ENCODE data around the gene COX8C. TPM values are rescaled to one million over a fixed set of nuclear protein-coding genes. Genes with fewer than 3 reads are reported as not detected.

Gene COX8C
- total and polyA plus RNA-seq, 10 of the 15 experiments (the other 5 are each of a cell fraction or from before 2014, with no cell fraction given): 0.15 to 0.20 TPM; not detected in 8

DNA sequence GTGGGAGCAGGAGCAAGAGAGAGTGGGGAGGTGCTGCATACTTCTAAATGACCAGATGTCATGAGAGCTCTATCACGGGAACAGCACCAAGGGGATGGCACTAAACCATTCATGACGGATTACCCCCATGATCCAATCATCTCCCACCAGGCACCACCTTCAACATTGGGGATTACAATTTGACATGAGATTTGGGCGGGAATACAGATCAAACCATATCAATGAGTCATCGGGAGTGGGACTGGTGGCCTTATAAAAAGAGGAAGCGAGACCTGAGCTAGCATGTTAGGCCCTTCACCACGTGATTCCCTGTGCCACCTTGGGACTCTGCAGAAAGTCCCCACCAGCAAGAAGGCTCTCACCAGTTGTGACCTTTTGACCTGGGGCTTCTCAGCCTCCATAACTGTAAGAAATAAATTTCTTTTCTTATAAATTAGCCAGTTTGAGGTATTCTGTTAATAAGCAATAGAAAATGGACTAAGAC, 28.7 kb downstream of the COX8C start:
- intact Hi-C loops (cut with micrococcal nuclease; ENCODE audit: unreplicated experiment) (loop anchor here (1.0 to 5.0 kb wide), 2 partner anchors 42 to 157 kb away; partner anchors contain the start of gene BTBD7), in situ Hi-C loops (cut with MboI) (no loop called here)
- Histone ChIP-seq H4K20me1 (ENCODE audit: control insufficient read depth, insufficient read depth) (no peaks in the 10 kb centered on the region), H3K9ac (ENCODE audit: control insufficient read depth, insufficient read depth, low read length) (no peak overlapping the region), H3K27me3 (replicated peaks in 1 of 2; ENCODE audit: control insufficient read depth in 2 of 2, insufficient read depth in 2 of 2, low read length in 1 of 2) (no peaks in the 10 kb centered on the region), H3K4me2 (ENCODE audit: control insufficient read depth, insufficient read depth) (no peak overlapping the region), H3K79me2 (ENCODE audit: control insufficient read depth, insufficient read depth, low read length) (no peaks in the 10 kb centered on the region), H2AFZ (ENCODE audit: control insufficient read depth, low read depth, low read length) (peak overlapping the region; percentile 74), H3K36me3 (ENCODE audit: control insufficient read depth in 2 of 2, insufficient read depth in 2 of 2, low read length in 1 of 2) (no peaks in the 10 kb centered on the region), H3K27ac (ENCODE audit: control insufficient read depth, insufficient read depth) (peak overlapping the region; percentile 79), H3K4me1 (ENCODE audit: control insufficient read depth, insufficient read depth, low read length) (peaks cover 18% of the 10 kb centered on the region), H3K9me3 (replicated peaks; ENCODE audit: control insufficient read depth, insufficient read depth, low read length) (peaks cover 10% of the 10 kb centered on the region), H3K4me3 (no peak overlapping the region)
- POLR2A ChIA-PET: interaction anchor here (0.6 to 1.4 kb wide), 4 partner anchors 10 to 191 kb away, joined by 3 to 5 read pairs (median 3); partner anchors contain the start of genes LYSET and MOAP1
- RAD21 ChIA-PET (ENCODE audit: unreplicated experiment): interaction anchor here (0.9 to 1.7 kb wide), 3 partner anchors 23 to 171 kb away, joined by 3 to 6 read pairs (median 3); no protein-coding TSS in a partner anchor
- FAIRE-seq: peak; percentile 74
- SMC1A ChIA-PET (ENCODE audit: uncharacterized antibody, unreplicated experiment): interaction anchor here (1.0 to 2.0 kb wide), 7 partner anchors 9 to 170 kb away, joined by 3 to 10 read pairs (median 5); no protein-coding TSS in a partner anchor
- 0% methylated on average over 6 of the region's 6 CpGs for WGBS (ENCODE audit: insufficient coverage, insufficient replicate concordance, low lambda C conversion rate, missing lambda C conversion rate)
- ATAC-seq: peak; percentile 99
- DNase-seq (ENCODE audit: low read depth, low spot score): peak; percentile 86
- BruUV-seq (replicated peaks): no TSS peak
- CTCF ChIA-PET: interaction anchor here (0.9 to 2.0 kb wide), 4 partner anchors 9 to 173 kb away, joined by 3 to 7 read pairs (median 3); no protein-coding TSS in a partner anchor
- TF ChIP-seq, protein P1, sequence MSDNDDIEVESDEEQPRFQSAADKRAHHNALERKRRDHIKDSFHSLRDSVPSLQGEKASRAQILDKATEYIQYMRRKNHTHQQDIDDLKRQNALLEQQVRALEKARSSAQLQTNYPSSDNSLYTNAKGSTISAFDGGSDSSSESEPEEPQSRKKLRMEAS (IDR thresholded peaks at IDR 0.05; ENCODE audit: low read depth, low read length): peak; percentile 58; the same call in 1 of the 2 replicates
- TF ChIP-seq, protein P2, sequence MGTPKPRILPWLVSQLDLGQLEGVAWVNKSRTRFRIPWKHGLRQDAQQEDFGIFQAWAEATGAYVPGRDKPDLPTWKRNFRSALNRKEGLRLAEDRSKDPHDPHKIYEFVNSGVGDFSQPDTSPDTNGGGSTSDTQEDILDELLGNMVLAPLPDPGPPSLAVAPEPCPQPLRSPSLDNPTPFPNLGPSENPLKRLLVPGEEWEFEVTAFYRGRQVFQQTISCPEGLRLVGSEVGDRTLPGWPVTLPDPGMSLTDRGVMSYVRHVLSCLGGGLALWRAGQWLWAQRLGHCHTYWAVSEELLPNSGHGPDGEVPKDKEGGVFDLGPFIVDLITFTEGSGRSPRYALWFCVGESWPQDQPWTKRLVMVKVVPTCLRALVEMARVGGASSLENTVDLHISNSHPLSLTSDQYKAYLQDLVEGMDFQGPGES (IDR thresholded peaks at IDR 0.05): no peak
- TF ChIP-seq, protein P3, sequence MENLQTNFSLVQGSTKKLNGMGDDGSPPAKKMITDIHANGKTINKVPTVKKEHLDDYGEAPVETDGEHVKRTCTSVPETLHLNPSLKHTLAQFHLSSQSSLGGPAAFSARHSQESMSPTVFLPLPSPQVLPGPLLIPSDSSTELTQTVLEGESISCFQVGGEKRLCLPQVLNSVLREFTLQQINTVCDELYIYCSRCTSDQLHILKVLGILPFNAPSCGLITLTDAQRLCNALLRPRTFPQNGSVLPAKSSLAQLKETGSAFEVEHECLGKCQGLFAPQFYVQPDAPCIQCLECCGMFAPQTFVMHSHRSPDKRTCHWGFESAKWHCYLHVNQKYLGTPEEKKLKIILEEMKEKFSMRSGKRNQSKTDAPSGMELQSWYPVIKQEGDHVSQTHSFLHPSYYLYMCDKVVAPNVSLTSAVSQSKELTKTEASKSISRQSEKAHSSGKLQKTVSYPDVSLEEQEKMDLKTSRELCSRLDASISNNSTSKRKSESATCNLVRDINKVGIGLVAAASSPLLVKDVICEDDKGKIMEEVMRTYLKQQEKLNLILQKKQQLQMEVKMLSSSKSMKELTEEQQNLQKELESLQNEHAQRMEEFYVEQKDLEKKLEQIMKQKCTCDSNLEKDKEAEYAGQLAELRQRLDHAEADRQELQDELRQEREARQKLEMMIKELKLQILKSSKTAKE (IDR thresholded peaks at IDR 0.05; ENCODE audit: low read depth, poor library complexity, severe bottlenecking): peak; percentile 84
- no peak for TF ChIP-seq PML (IDR thresholded peaks at IDR 0.05; ENCODE audit: low read length)
- no peak for TF ChIP-seq WRNIP1 (IDR thresholded peaks at IDR 0.05; ENCODE audit: borderline replicate concordance, low read depth, low read length)
- no peak for TF ChIP-seq HCFC1 (IDR thresholded peaks at IDR 0.05; ENCODE audit: low read length)
- TF ChIP-seq HDAC2 (IDR thresholded peaks at IDR 0.05): no peak
- TF ChIP-seq BRCA1 (IDR thresholded peaks at IDR 0.05; ENCODE audit: low read depth, low read length): no peak
- TF ChIP-seq SMAD5 (IDR thresholded peaks at IDR 0.05; ENCODE audit: low read depth): no peak
- TF ChIP-seq SREBF2 (IDR thresholded peaks at IDR 0.05; ENCODE audit: low read length): no peak
- TF ChIP-seq, protein P4, sequence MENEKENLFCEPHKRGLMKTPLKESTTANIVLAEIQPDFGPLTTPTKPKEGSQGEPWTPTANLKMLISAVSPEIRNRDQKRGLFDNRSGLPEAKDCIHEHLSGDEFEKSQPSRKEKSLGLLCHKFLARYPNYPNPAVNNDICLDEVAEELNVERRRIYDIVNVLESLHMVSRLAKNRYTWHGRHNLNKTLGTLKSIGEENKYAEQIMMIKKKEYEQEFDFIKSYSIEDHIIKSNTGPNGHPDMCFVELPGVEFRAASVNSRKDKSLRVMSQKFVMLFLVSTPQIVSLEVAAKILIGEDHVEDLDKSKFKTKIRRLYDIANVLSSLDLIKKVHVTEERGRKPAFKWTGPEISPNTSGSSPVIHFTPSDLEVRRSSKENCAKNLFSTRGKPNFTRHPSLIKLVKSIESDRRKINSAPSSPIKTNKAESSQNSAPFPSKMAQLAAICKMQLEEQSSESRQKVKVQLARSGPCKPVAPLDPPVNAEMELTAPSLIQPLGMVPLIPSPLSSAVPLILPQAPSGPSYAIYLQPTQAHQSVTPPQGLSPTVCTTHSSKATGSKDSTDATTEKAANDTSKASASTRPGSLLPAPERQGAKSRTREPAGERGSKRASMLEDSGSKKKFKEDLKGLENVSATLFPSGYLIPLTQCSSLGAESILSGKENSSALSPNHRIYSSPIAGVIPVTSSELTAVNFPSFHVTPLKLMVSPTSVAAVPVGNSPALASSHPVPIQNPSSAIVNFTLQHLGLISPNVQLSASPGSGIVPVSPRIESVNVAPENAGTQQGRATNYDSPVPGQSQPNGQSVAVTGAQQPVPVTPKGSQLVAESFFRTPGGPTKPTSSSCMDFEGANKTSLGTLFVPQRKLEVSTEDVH (IDR thresholded peaks at IDR 0.05; ENCODE audit: low read depth, partially characterized antibody): no peak
- no peak for TF ChIP-seq NFYA (IDR thresholded peaks at IDR 0.05; ENCODE audit: borderline replicate concordance, low read depth, low read length)
- peak; percentile 57; the same call in 1 of the 2 replicates for TF ChIP-seq YY1 (IDR thresholded peaks at IDR 0.05; ENCODE audit: low read depth, low read length)
- TF ChIP-seq IKZF1 (conservative IDR thresholded peaks at IDR 0.05): peak; percentile 94
- no peak for TF ChIP-seq TARDBP (IDR thresholded peaks at IDR 0.05; ENCODE audit: borderline replicate concordance)
- no peak for TF ChIP-seq STAT3 (IDR thresholded peaks at IDR 0.05; ENCODE audit: low read depth, low read length)

Measured in GM12878 (cell line).